SW480 (cell line): ENCODE data around the gene DIDO1.

Source experiments
- DNase-seq: peaks from one replicate; pipeline ENCODE4 v3.0.0-alpha.2; 2016; ENCODE audit warnings: low spot score

Gene DIDO1

GRCh38 chr20:62910777-62911497, 15.4 kb downstream of the DIDO1 start:
- DNase-seq = no peak

GRCh38 chr20:62910217-62910766, 16.0 kb downstream of the DIDO1 start:
- DNase-seq = no peak

GRCh38 chr20:62908971-62909791, 17.1 kb downstream of the DIDO1 start:
- DNase-seq = no peak

- DNase-seq = no peak
These were observed 18.7 kb downstream of the DIDO1 start for GRCh38 chr20:62907384-62908317.

- no peak for DNase-seq
These were observed 19.5 kb downstream of the DIDO1 start for GRCh38 chr20:62906647-62907375.

- no peak for DNase-seq
These were observed 20.1 kb downstream of the DIDO1 start for GRCh38 chr20:62906209-62906608.

- DNase-seq = no peak
These were observed 20.7 kb downstream of the DIDO1 start for GRCh38 chr20:62905536-62906117.

GRCh38 chr20:62902926-62903615, 23.2 kb downstream of the DIDO1 start:
- DNase-seq = no peak

GRCh38 chr20:62901891-62902290, 24.4 kb downstream of the DIDO1 start:
- no peak for DNase-seq

GRCh38 chr20:62900692-62901584, 25.4 kb downstream of the DIDO1 start:
- DNase-seq = peak; percentile 55

GRCh38 chr20:62900052-62900691, 26.1 kb downstream of the DIDO1 start:
- DNase-seq = peak; percentile 71

GRCh38 chr20:62899633-62900051, 26.7 kb downstream of the DIDO1 start:
- DNase-seq = no peak

- DNase-seq = no peak
These were observed 27.2 kb downstream of the DIDO1 start for GRCh38 chr20:62898970-62899632.

- DNase-seq = no peak
These were observed 28.0 kb downstream of the DIDO1 start for GRCh38 chr20:62898093-62898964.

- DNase-seq = no peak
These were observed 28.6 kb downstream of the DIDO1 start for GRCh38 chr20:62897666-62898065.

GRCh38 chr20:62896526-62896925, 29.8 kb downstream of the DIDO1 start:
- no peak for DNase-seq

GRCh38 chr20:62895539-62895938, 30.8 kb downstream of the DIDO1 start:
- DNase-seq = no peak
